Astrocyte (in vitro differentiated cells and primary cell): Measurements from ENCODE around the gene P2RY8.

ENCODE experiments used
- EZH2 ChIP-seq: IDR thresholded peaks from 2 replicates; pipeline ENCODE4 v1.6.1; 2012; ENCODE audit warnings: mild to moderate bottlenecking, low read length, inconsistent platforms; ENCODE audit not compliant: insufficient read depth
- TF ChIP-seq, protein P1 (sequence below): IDR thresholded peaks from 2 replicates; pipeline ENCODE4 v1.5.1; 2011; ENCODE audit warnings: low read depth, mild to moderate bottlenecking, inconsistent platforms, low read length, moderate library complexity; ENCODE audit not compliant: insufficient read depth

- TF ChIP-seq, protein P1, sequence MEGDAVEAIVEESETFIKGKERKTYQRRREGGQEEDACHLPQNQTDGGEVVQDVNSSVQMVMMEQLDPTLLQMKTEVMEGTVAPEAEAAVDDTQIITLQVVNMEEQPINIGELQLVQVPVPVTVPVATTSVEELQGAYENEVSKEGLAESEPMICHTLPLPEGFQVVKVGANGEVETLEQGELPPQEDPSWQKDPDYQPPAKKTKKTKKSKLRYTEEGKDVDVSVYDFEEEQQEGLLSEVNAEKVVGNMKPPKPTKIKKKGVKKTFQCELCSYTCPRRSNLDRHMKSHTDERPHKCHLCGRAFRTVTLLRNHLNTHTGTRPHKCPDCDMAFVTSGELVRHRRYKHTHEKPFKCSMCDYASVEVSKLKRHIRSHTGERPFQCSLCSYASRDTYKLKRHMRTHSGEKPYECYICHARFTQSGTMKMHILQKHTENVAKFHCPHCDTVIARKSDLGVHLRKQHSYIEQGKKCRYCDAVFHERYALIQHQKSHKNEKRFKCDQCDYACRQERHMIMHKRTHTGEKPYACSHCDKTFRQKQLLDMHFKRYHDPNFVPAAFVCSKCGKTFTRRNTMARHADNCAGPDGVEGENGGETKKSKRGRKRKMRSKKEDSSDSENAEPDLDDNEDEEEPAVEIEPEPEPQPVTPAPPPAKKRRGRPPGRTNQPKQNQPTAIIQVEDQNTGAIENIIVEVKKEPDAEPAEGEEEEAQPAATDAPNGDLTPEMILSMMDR, result no peak
- no peak for TF ChIP-seq EZH2
Measured at GRCh38 chrX:1578511-1579173, 41.7 kb upstream of the P2RY8 start.
